Measurements from ENCODE around the gene USP27X. TPM values are rescaled to one million over a fixed set of nuclear protein-coding genes. Genes with fewer than 3 reads are reported as not detected.

Gene USP27X
- total RNA-seq, 1 donor from 2014 or later = 15.4 TPM

GRCh38 chrX:49884290-49884862 lies 5.1 kb downstream of the USP27X start:
- no peak for DNase-seq

- no peak for DNase-seq
Measured at GRCh38 chrX:49892542-49892941, 13.3 kb downstream of the USP27X start.

- no peak for DNase-seq
Measured at GRCh38 chrX:49896951-49897350, 17.7 kb downstream of the USP27X start.

- no peak for DNase-seq
Measured at GRCh38 chrX:49901048-49901447, 21.8 kb downstream of the USP27X start.

- DNase-seq = no peak
Measured at GRCh38 chrX:49910344-49910743, 31.1 kb downstream of the USP27X start.

- DNase-seq = no peak
Measured at GRCh38 chrX:49912086-49912485, 32.8 kb downstream of the USP27X start.

GRCh38 chrX:49912861-49913260 lies 33.6 kb downstream of the USP27X start:
- DNase-seq = no peak

- DNase-seq = peak; percentile 5
Measured at GRCh38 chrX:49915361-49916222, 36.3 kb downstream of the USP27X start.

GRCh38 chrX:49919617-49920016 lies 40.3 kb downstream of the USP27X start:
- no peak for DNase-seq

- DNase-seq = no peak
Measured at GRCh38 chrX:49921109-49921508, 41.8 kb downstream of the USP27X start.

- peak; percentile 85 for DNase-seq
Measured at GRCh38 chrX:49922291-49923241, 43.3 kb downstream of the USP27X start, which contains the start of gene CLCN5. CLCN5 (plus strand) TSS chrX:49922596; CDS start chrX:49925299, 2,703 bp downstream.

GRCh38 chrX:49925176-49925575 lies 45.9 kb downstream of the USP27X start:
- no peak for DNase-seq

GRCh38 chrX:49930039-49930438 lies 50.8 kb downstream of the USP27X start:
- DNase-seq = no peak

Other genes starting within 250 kb of the USP27X start
- not detected for gene PAGE1, start 183.5 kb upstream of the USP27X start, total RNA-seq
- not detected for gene PAGE4, start 50.2 kb upstream of the USP27X start, total RNA-seq
- 3.1 TPM for gene CLCN5, start 43.1 kb downstream of the USP27X start, total RNA-seq

All from occipital lobe (tissue), 2 donors.